K562 (cell line): ENCODE measurements around the gene CERCAM. TPM values are rescaled to one million over a fixed set of nuclear protein-coding genes. Genes with fewer than 3 reads are reported as not detected.
A peak's percentile ranks its signal among the peaks of the same experiment; 100 is the strongest.

Experiments
- ARID2 ChIP-seq: fragments of 450-650 bp; IDR thresholded peaks from 2 replicates; pipeline ENCODE4 v1.6.1; 2017; ENCODE audit warnings: antibody characterized with exemption, mild to moderate bottlenecking
- ATF1 ChIP-seq, 2 experiments: fragments of 450-650 bp in 1 of 2; IDR thresholded peaks; 2 replicates each; pipeline ENCODE4 v1.6.1; 2016; ENCODE audit warnings: missing compliant biosample characterization in 1 of 2, missing genetic modification characterization in 1 of 2
- BACH1 ChIP-seq: fragments of 200-800 bp; sonication (Bioruptor generic); IDR thresholded peaks from 2 replicates; pipeline ENCODE4 v1.6.1; 2016; ENCODE audit warnings: missing genetic modification characterization, missing compliant biosample characterization
- CBFA2T3 ChIP-seq: fragments of 450-650 bp; IDR thresholded peaks from 2 replicates; pipeline ENCODE4 v1.6.1; 2017
- GABPA ChIP-seq: fragments of 200-800 bp; sonication (Bioruptor generic); conservative IDR thresholded peaks from 2 replicates; pipeline ENCODE4 v1.6.1; 2016; ENCODE audit warnings: low read depth, missing genetic modification characterization, missing compliant biosample characterization
- L3MBTL2 ChIP-seq: fragments of 450-650 bp; IDR thresholded peaks from 2 replicates; pipeline ENCODE4 v1.6.1; 2016; ENCODE audit warnings: mild to moderate bottlenecking, moderate library complexity
- MED1 ChIP-seq: sonication (generic); formaldehyde crosslinking; IDR thresholded peaks from 2 replicates; pipeline ENCODE4 v1.8.1; 2023; ENCODE audit warnings: missing genetic modification reagents, borderline replicate concordance
- RBFOX2 ChIP-seq: fragments of 200-400 bp; formaldehyde crosslinking; IDR thresholded peaks from 2 replicates; pipeline ENCODE4 v1.6.1; 2017; ENCODE audit warnings: low read depth, mild to moderate bottlenecking, low read length, moderate library complexity
- STAG1 ChIP-seq: sonication (generic); formaldehyde crosslinking; IDR thresholded peaks from 2 replicates; pipeline ENCODE4 v1.5.0; 2020; ENCODE audit warnings: missing genetic modification reagents, borderline replicate concordance
- XRCC4 ChIP-seq: IDR thresholded peaks from one replicate; pipeline ENCODE4 v1.6.1; 2011; ENCODE audit not compliant: insufficient read depth, insufficient read length; ENCODE audit errors: extremely low read depth
- polyA plus RNA-seq, 8 experiments: library from polyadenylated mRNA; depleted of rRNA in 4 of 8; stranded (reverse) in 5 of 8; unstranded in 3 of 8; fragments of >200 nt; fragmentation: Nextera tagmentation in 2 of 8; fragmentation: Illumina TruSeq in 1 of 8; extraction: Ambion mirVana in 2 of 8; extraction: Trizol in 1 of 8; gene quantifications; 2 replicates each; pipeline versions ENCODE4 v1.2.1 to v1.2.3, GENCODE V29; 2011 to 2014; ENCODE audit warnings: inconsistent platforms in 1 of 8, missing spikeins in 1 of 8
- total RNA-seq, 7 experiments: library from RNA; depleted of rRNA in 6 of 7; stranded (reverse); fragments of >200 nt in 6 of 7; fragmentation: Illumina TruSeq in 2 of 7; extraction: Trizol in 2 of 7; gene quantifications; 2 replicates each; pipeline versions ENCODE4 v1.2.1 to v1.2.3, GENCODE V29; 2011 to 2021; ENCODE audit warnings: low replicate concordance in 1 of 7
- TF ChIP-seq, protein P1 (sequence below): sonication (generic); formaldehyde crosslinking; IDR thresholded peaks from 2 replicates; pipeline ENCODE4 v1.8.0; 2022; ENCODE audit warnings: mild to moderate bottlenecking, missing genetic modification reagents
- TF ChIP-seq, protein P2 (sequence below): fragments of 450-650 bp; IDR thresholded peaks from 2 replicates; pipeline ENCODE4 v1.6.1; 2017; ENCODE audit warnings: antibody characterized with exemption, mild to moderate bottlenecking
- TF ChIP-seq, protein P3 (sequence below): fragments of 250-450 bp; sonication (Bioruptor Pico); IDR thresholded peaks from 2 replicates; pipeline ENCODE4 v1.8.0; 2021; ENCODE audit warnings: moderate library complexity, mild to moderate bottlenecking, inconsistent platforms
- TF ChIP-seq, protein P4 (sequence below), 3 experiments: fragments of 200-800 bp in 1 of 3; sonication (Bioruptor generic) in 1 of 3; sonication (generic) in 1 of 3; formaldehyde crosslinking in 1 of 3; IDR thresholded peaks; 2 replicates each; pipeline versions ENCODE4 v1.6.1 to v1.8.0; 2016 to 2022; ENCODE audit warnings: mild to moderate bottlenecking in 2 of 3, missing compliant biosample characterization in 2 of 3, missing genetic modification characterization in 2 of 3, missing genetic modification reagents in 1 of 3

CERCAM gene
- total and polyA plus RNA-seq, 9 of the 15 experiments (the other 6 are each of a cell fraction or from before 2014, with no cell fraction given): 0.75 to 24.0 (median 18.0) TPM

DNA sequence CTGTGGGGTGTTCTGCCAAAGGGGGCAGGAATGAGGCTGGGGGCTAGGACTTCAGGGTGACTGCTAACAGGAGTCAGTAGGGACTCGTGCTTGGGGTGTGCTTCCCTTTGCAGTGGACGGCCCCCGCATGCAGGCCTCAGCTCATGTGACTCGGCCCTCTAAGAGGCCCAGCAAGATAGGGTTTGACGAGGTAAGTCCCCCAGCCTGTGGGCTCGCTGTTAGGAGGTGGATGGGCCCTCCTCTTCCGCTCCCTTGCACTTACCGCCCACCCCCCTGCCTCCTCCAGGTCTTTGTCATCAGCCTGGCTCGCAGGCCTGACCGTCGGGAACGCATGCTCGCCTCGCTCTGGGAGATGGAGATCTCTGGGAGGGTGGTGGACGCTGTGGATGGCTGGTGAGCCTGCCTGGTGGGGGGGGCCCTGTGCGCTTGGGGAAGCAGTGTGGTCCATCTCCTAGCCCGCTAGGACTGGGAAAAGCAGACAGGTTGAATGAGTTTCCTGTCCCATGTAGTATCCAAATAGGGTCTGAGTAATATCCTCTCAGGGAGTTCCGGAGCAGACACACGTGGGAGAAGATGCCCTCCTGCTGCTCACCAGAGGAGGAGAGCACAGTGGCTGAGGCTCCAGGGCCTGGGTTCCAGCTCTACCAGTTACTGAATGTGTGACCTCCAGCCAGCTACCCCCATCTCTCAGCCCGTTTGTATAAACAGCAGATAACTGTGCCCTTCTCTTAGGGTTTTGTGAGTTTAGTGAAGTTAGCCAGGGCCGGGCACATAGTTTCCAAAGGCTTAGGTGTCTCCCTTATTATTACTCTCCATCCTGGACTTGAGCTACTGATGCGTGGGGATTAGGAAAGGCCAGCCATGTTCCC is 8.2 kb downstream of the CERCAM start (continued):
- TF ChIP-seq GABPA (tag) (peak; percentile 81), ARID2 (no peak), RBFOX2 (peak; percentile 89), BACH1 (tag) (0 out of 2 replicates have a peak, but pooled peaks have one; percentile 35), L3MBTL2 (peak; percentile 92), CBFA2T3 (peak; percentile 38), MED1 (CRISPR knock-in tag) (no peak), XRCC4 (no peak), STAG1 (CRISPR knock-in tag) (no peak), ATF1 (CRISPR knock-in tag; IDR thresholded peaks at IDR 0.05) (no peak), ATF1 (tag; IDR thresholded peaks at IDR 0.05) (peak; percentile 72)
- TF ChIP-seq, protein P1, sequence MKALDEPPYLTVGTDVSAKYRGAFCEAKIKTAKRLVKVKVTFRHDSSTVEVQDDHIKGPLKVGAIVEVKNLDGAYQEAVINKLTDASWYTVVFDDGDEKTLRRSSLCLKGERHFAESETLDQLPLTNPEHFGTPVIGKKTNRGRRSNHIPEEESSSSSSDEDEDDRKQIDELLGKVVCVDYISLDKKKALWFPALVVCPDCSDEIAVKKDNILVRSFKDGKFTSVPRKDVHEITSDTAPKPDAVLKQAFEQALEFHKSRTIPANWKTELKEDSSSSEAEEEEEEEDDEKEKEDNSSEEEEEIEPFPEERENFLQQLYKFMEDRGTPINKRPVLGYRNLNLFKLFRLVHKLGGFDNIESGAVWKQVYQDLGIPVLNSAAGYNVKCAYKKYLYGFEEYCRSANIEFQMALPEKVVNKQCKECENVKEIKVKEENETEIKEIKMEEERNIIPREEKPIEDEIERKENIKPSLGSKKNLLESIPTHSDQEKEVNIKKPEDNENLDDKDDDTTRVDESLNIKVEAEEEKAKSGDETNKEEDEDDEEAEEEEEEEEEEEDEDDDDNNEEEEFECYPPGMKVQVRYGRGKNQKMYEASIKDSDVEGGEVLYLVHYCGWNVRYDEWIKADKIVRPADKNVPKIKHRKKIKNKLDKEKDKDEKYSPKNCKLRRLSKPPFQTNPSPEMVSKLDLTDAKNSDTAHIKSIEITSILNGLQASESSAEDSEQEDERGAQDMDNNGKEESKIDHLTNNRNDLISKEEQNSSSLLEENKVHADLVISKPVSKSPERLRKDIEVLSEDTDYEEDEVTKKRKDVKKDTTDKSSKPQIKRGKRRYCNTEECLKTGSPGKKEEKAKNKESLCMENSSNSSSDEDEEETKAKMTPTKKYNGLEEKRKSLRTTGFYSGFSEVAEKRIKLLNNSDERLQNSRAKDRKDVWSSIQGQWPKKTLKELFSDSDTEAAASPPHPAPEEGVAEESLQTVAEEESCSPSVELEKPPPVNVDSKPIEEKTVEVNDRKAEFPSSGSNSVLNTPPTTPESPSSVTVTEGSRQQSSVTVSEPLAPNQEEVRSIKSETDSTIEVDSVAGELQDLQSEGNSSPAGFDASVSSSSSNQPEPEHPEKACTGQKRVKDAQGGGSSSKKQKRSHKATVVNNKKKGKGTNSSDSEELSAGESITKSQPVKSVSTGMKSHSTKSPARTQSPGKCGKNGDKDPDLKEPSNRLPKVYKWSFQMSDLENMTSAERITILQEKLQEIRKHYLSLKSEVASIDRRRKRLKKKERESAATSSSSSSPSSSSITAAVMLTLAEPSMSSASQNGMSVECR (CRISPR knock-in tag): peak; percentile 67; the same call in 1 of the 2 replicates
- TF ChIP-seq, protein P2, sequence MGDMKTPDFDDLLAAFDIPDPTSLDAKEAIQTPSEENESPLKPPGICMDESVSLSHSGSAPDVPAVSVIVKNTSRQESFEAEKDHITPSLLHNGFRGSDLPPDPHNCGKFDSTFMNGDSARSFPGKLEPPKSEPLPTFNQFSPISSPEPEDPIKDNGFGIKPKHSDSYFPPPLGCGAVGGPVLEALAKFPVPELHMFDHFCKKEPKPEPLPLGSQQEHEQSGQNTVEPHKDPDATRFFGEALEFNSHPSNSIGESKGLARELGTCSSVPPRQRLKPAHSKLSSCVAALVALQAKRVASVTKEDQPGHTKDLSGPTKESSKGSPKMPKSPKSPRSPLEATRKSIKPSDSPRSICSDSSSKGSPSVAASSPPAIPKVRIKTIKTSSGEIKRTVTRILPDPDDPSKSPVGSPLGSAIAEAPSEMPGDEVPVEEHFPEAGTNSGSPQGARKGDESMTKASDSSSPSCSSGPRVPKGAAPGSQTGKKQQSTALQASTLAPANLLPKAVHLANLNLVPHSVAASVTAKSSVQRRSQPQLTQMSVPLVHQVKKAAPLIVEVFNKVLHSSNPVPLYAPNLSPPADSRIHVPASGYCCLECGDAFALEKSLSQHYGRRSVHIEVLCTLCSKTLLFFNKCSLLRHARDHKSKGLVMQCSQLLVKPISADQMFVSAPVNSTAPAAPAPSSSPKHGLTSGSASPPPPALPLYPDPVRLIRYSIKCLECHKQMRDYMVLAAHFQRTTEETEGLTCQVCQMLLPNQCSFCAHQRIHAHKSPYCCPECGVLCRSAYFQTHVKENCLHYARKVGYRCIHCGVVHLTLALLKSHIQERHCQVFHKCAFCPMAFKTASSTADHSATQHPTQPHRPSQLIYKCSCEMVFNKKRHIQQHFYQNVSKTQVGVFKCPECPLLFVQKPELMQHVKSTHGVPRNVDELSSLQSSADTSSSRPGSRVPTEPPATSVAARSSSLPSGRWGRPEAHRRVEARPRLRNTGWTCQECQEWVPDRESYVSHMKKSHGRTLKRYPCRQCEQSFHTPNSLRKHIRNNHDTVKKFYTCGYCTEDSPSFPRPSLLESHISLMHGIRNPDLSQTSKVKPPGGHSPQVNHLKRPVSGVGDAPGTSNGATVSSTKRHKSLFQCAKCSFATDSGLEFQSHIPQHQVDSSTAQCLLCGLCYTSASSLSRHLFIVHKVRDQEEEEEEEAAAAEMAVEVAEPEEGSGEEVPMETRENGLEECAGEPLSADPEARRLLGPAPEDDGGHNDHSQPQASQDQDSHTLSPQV: peak; percentile 96
- TF ChIP-seq, protein P3, sequence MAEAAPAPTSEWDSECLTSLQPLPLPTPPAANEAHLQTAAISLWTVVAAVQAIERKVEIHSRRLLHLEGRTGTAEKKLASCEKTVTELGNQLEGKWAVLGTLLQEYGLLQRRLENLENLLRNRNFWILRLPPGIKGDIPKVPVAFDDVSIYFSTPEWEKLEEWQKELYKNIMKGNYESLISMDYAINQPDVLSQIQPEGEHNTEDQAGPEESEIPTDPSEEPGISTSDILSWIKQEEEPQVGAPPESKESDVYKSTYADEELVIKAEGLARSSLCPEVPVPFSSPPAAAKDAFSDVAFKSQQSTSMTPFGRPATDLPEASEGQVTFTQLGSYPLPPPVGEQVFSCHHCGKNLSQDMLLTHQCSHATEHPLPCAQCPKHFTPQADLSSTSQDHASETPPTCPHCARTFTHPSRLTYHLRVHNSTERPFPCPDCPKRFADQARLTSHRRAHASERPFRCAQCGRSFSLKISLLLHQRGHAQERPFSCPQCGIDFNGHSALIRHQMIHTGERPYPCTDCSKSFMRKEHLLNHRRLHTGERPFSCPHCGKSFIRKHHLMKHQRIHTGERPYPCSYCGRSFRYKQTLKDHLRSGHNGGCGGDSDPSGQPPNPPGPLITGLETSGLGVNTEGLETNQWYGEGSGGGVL (CRISPR knock-in tag): no peak
- TF ChIP-seq, protein P4, sequence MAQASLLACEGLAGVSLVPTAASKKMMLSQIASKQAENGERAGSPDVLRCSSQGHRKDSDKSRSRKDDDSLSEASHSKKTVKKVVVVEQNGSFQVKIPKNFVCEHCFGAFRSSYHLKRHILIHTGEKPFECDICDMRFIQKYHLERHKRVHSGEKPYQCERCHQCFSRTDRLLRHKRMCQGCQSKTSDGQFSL (CRISPR knock-in tag; IDR thresholded peaks at IDR 0.05): peak; percentile 98
- TF ChIP-seq, protein P4 (tag; IDR thresholded peaks at IDR 0.05): no peak; a peak in 1 of 4 replicates
